ENCODE data around the gene ST3GAL3. TPM values are rescaled to one million over a fixed set of nuclear protein-coding genes. Genes with fewer than 3 reads are reported as not detected.

ST3GAL3 gene
- total and polyA plus RNA-seq, 2 donors (not counting 3 experiments of a cell fraction or from before 2014, with no cell fraction given), result 14.3 to 35.8 TPM

- intact Hi-C loops (cut with micrococcal nuclease), result no loop called here
- H3K9me3 ChIP-seq (replicated peaks; ENCODE audit: control insufficient read depth, insufficient read depth, low read length), result no peaks in the 10 kb centered on the region
- H3K27ac ChIP-seq (ENCODE audit: insufficient read depth, low read depth, low read length), result no peak overlapping the region
- CTCF ChIA-PET, result no interaction called here
- no peaks in the 10 kb centered on the region for H3K27me3 ChIP-seq (ENCODE audit: control insufficient read depth in 2 of 2, insufficient read depth in 2 of 2, low read length in 2 of 2)
- H3K4me2 ChIP-seq (ENCODE audit: insufficient read depth, low read length), result no peak overlapping the region
- no peak overlapping the region for H3K4me3 ChIP-seq (replicated peaks in 1 of 3; ENCODE audit: insufficient read depth in 1 of 3, low read depth in 1 of 3, low read length in 3 of 3)
- no peak overlapping the region for H2AFZ ChIP-seq (ENCODE audit: low read depth, low read length)
- no peak overlapping the region for H3K9ac ChIP-seq (replicated peaks; ENCODE audit: extremely low read depth, insufficient read depth, low read length)
- no peaks in the 10 kb centered on the region for H3K4me1 ChIP-seq (ENCODE audit: control insufficient read depth, extremely low read depth, insufficient read depth, low read length)
- H3K9me1 ChIP-seq (replicated peaks; ENCODE audit: control insufficient read depth, extremely low read depth, insufficient read depth, low read length), result no peaks in the 10 kb centered on the region
- dilution Hi-C loops (cut with MboI; ENCODE audit: extremely low pct_ligation_motif_present, low sequenced_read_pairs), result no loop called here
- no peak for TF ChIP-seq MYC (IDR thresholded peaks at IDR 0.05; ENCODE audit: low read depth, low read length)
- TF ChIP-seq MAX (IDR thresholded peaks at IDR 0.05; ENCODE audit: insufficient read depth, insufficient read length), result no peak
- no peak for TF ChIP-seq GATA2 (IDR thresholded peaks at IDR 0.05; ENCODE audit: insufficient read depth, insufficient read length, low read depth, low read length)
- no peak for TF ChIP-seq JUN (IDR thresholded peaks at IDR 0.05; ENCODE audit: borderline replicate concordance, insufficient read depth, insufficient read length, low read depth)
- TF ChIP-seq EZH2 (IDR thresholded peaks at IDR 0.05; ENCODE audit: borderline replicate concordance, low read depth, low read length, severe bottlenecking), result no peak
- TF ChIP-seq FOS (IDR thresholded peaks at IDR 0.05; ENCODE audit: borderline replicate concordance, insufficient read depth, low read length), result no peak
- TF ChIP-seq POLR2AphosphoS5 (IDR thresholded peaks at IDR 0.05; ENCODE audit: insufficient read depth, low read depth, low read length), result no peak
- no peak for TF ChIP-seq CTCF (IDR thresholded peaks at IDR 0.05; ENCODE audit: extremely low read depth in 1 of 2, insufficient read depth in 1 of 2, low read depth in 1 of 2, low read length in 2 of 2)
- H3K79me2 ChIP-seq (ENCODE audit: control insufficient read depth, insufficient read depth, low read length), result no peaks in the 10 kb centered on the region
- H3K36me3 ChIP-seq (ENCODE audit: control insufficient read depth in 2 of 2, extremely low read depth in 1 of 2, insufficient read depth in 2 of 2, low read length in 2 of 2), result peaks cover 2 to 26% of the 10 kb centered on the region in 2 experiments
- H4K20me1 ChIP-seq (replicated peaks; ENCODE audit: control insufficient read depth, extremely low read depth, insufficient read depth, low read length), result no peaks in the 10 kb centered on the region
- POLR2A ChIA-PET, result no interaction called here
- DNase-seq (ENCODE audit: low read depth, low spot score) (no peak), FAIRE-seq (no peak)
- no TSS peak for BruUV-seq (replicated peaks)
Observed at GRCh38 chr1:43963006-43963405, 255.7 kb downstream of the ST3GAL3 start.
